ENCODE data around the gene OASL.

Gene OASL

GRCh38 chr12:121015825-121016766 is 22.9 kb downstream of the OASL start, which contains the start of gene C12orf43:
TSS of gene C12orf43 (minus strand) at chr12:121016487. CDS start at chr12:121016474, 13 bp downstream.
- peak; percentile 88 for DNase-seq (ENCODE audit: low read depth)

GRCh38 chr12:121013715-121014114 is 25.3 kb downstream of the OASL start:
- no peak for DNase-seq (ENCODE audit: low read depth)

GRCh38 chr12:121011820-121012219 is 27.2 kb downstream of the OASL start:
- no peak for DNase-seq (ENCODE audit: low read depth)

GRCh38 chr12:121010860-121011259 is 28.2 kb downstream of the OASL start:
- no peak for DNase-seq (ENCODE audit: low read depth)

- peak; percentile 58 for DNase-seq (ENCODE audit: low read depth)
These were observed 29.3 kb downstream of the OASL start for GRCh38 chr12:121009741-121010140.

GRCh38 chr12:121008347-121009098 is 30.5 kb downstream of the OASL start:
- no peak for DNase-seq (ENCODE audit: low read depth)

- peak; percentile 62 for DNase-seq (ENCODE audit: low read depth)
These were observed 33.7 kb downstream of the OASL start for GRCh38 chr12:121005346-121005815.

- no peak for DNase-seq (ENCODE audit: low read depth)
These were observed 34.7 kb downstream of the OASL start for GRCh38 chr12:121004253-121004815.

- no peak for DNase-seq (ENCODE audit: low read depth)
These were observed 35.4 kb downstream of the OASL start for GRCh38 chr12:121003650-121004049.

GRCh38 chr12:121001841-121002483 is 37.1 kb downstream of the OASL start:
- no peak for DNase-seq (ENCODE audit: low read depth)

GRCh38 chr12:121001060-121001459 is 38.0 kb downstream of the OASL start:
- DNase-seq (ENCODE audit: low read depth) = no peak

GRCh38 chr12:121000530-121000929 is 38.5 kb downstream of the OASL start:
- DNase-seq (ENCODE audit: low read depth) = no peak

GRCh38 chr12:120999191-121000120 is 39.6 kb downstream of the OASL start:
- no peak for DNase-seq (ENCODE audit: low read depth)

- no peak for DNase-seq (ENCODE audit: low read depth)
These were observed 40.6 kb downstream of the OASL start for GRCh38 chr12:120998435-120998834.

GRCh38 chr12:120997448-120997847 is 41.6 kb downstream of the OASL start:
- DNase-seq (ENCODE audit: low read depth) = no peak

GRCh38 chr12:120996133-120996746 is 42.8 kb downstream of the OASL start:
- DNase-seq (ENCODE audit: low read depth) = no peak

GRCh38 chr12:120994589-120995337 is 44.3 kb downstream of the OASL start:
- no peak for DNase-seq (ENCODE audit: low read depth)

GRCh38 chr12:120994059-120994458 is 45.0 kb downstream of the OASL start:
- no peak for DNase-seq (ENCODE audit: low read depth)

GRCh38 chr12:120993496-120993895 is 45.5 kb downstream of the OASL start:
- no peak for DNase-seq (ENCODE audit: low read depth)

GRCh38 chr12:120992989-120993388 is 46.1 kb downstream of the OASL start:
- no peak for DNase-seq (ENCODE audit: low read depth)

Measured in iris pigment epithelial cell (primary cell).